Keratinocyte (primary cell): ENCODE data around the gene KLRG1.

ENCODE experiments used
- EZH2 ChIP-seq: IDR thresholded peaks from one replicate; pipeline ENCODE4 v1.6.1; 2012; ENCODE audit warnings: inconsistent platforms, mild to moderate bottlenecking, low read length, moderate library complexity
- TF ChIP-seq, protein P1 (sequence below), 3 experiments: IDR thresholded peaks in 1 of 3; conservative IDR thresholded peaks in 1 of 3; optimal IDR thresholded peaks in 1 of 3; 2 replicates in 2 of 3; 3 replicates in 1 of 3; pipeline versions ENCODE3 to v1.5.1; 2011; ENCODE audit warnings: low read length in 3 of 3, mild to moderate bottlenecking in 3 of 3, moderate library complexity in 2 of 3, control low read depth in 1 of 3, inconsistent platforms in 1 of 3; ENCODE audit not compliant: insufficient read depth in 2 of 3; ENCODE audit errors: extremely low read depth in 1 of 3

DNA sequence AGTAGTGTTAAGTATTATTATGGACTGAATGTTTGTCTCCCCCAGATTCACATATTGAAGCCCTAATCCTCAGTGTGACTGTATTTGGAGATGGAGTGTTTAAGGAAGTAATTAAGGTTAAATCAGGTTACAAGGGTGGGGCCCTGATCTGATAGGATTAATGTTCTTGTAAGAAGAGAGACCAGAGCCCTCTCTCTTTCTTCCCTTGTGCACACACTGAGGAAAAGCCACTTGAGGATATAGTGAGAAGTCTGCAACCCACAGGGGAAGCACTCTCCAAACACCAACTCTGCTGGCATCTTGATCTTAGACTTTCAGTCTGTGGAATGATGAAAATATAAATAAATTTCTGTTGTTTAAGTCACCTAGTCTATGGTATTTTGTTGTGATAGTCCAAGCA is 2.2 kb upstream of the KLRG1 start:
- TF ChIP-seq, protein P1, sequence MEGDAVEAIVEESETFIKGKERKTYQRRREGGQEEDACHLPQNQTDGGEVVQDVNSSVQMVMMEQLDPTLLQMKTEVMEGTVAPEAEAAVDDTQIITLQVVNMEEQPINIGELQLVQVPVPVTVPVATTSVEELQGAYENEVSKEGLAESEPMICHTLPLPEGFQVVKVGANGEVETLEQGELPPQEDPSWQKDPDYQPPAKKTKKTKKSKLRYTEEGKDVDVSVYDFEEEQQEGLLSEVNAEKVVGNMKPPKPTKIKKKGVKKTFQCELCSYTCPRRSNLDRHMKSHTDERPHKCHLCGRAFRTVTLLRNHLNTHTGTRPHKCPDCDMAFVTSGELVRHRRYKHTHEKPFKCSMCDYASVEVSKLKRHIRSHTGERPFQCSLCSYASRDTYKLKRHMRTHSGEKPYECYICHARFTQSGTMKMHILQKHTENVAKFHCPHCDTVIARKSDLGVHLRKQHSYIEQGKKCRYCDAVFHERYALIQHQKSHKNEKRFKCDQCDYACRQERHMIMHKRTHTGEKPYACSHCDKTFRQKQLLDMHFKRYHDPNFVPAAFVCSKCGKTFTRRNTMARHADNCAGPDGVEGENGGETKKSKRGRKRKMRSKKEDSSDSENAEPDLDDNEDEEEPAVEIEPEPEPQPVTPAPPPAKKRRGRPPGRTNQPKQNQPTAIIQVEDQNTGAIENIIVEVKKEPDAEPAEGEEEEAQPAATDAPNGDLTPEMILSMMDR (optimal IDR thresholded peaks at IDR 0.05 in 1 of 3, IDR thresholded peaks at IDR 0.05 in 1 of 3, conservative IDR thresholded peaks at IDR 0.05 in 1 of 3; ENCODE audit: extremely low read depth in 1 of 3, insufficient read depth in 2 of 3, low read length in 3 of 3) = no peak
- no peak for TF ChIP-seq EZH2
